Mesenteric fat pad (tissue), 1 donor: ENCODE data around the gene DDX39A. TPM values are rescaled to one million over a fixed set of nuclear protein-coding genes. Genes with fewer than 3 reads are reported as not detected.

Experiments
- DNase-seq: peaks from one replicate; pipeline ENCODE4 v3.0.0-alpha.2; 2020; ENCODE audit warnings: low spot score
- total RNA-seq: library from RNA; stranded (reverse); fragmentation: NEBNext Ultra II Directional; extraction: Animal tissue kit (Norgen Biotek cat#: 25700); gene quantifications from one replicate; pipeline ENCODE4 v1.2.1, GENCODE V29; 2021
- donor health status: DM: yes; HTN: yes; CAD: no.

DDX39A gene
- total RNA-seq, 1 donor from 2014 or later: 53.0 TPM

GRCh38 chr19:14435320-14436050, 16.3 kb upstream of the DDX39A start:
- no peak for DNase-seq

GRCh38 chr19:14434543-14435319, 15.6 kb upstream of the DDX39A start:
- no peak for DNase-seq

DNA sequence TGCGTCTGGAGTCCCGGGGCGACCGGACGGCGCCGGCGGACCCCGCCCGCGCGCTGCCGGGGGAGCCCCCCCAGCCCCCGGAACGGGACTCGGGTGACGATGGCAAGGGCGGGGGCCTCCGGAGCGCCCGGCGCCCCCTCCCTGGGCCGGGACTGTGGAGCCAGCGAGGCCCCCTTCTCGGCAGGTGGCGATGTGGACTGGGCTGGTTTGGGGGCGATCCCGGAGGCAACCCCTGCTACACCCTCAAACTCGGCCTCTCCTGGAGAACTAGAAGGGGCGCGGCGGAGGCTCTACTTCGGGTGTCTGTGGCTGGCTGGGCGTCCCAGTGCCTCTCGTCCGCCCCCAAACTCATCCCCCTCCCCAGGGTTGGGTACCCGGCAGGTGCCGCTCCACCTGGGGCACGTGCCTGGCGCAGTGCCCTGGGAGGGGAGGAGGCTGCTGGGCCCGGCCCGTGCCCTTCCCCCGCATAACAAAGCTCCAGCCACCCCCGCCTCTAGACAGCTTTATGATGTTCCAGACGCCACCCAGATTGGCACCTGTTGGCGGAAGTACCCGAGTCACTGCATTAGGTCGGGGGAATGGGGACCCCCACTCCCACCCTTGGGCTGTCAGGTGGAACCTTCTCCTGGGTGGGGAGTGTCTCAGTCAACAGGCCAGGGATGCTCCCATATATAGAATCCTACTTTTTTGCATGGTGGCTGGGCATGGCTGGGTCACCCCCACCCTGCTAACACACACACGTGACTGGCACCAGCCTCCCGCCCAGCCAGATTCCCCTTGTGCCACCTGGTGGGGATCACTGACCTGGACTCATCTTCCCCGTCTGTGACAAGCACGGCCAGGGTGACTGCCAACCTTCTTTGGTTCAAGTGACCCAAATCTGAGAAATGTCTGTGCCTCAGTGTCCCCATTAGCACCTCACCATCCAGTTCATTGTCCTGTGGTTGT, 14.7 kb upstream of the DDX39A start:
- no peak for DNase-seq

- no peak for DNase-seq
Measured at GRCh38 chr19:14432791-14433553, 13.8 kb upstream of the DDX39A start, which contains the start of gene PKN1. Gene PKN1, plus strand, starts transcription at chr19:14433306. Its CDS starts 216 bp downstream, at chr19:14433522.

GRCh38 chr19:14430712-14431111, 11.6 kb upstream of the DDX39A start:
- no peak for DNase-seq

DNA sequence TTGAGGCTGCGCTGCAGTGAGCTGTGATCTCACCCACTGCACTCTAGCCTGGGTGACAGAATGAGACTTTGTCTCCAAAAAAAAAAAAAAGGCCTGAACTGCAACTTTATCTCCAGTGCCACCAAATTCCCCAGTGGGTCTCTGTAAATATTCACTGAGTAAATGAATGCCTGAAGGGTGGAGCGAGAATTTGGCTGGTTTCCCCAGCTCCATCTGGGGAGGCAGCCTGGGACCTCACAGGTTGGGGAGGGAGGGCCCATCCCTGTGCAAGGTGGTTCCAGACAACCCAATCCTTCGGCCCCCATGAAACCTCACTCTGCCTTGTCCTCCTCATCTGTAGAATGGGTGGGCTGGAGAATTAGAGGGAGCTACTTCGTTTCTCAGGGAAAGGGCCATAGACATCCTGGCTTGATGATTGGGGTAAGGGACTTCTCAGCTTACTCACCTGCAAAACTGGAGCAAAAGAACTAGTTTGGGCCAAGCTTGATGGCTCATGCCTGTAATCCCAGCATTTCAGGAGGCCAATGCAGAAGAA, 9.8 kb upstream of the DDX39A start:
- DNase-seq: no peak

- no peak for DNase-seq
Measured at GRCh38 chr19:14427461-14427860, 8.3 kb upstream of the DDX39A start.

- no peak for DNase-seq
Measured at GRCh38 chr19:14425696-14426138, 6.6 kb upstream of the DDX39A start.

GRCh38 chr19:14418856-14419105, 360 bp downstream of the DDX39A start:
- DNase-seq: peak; percentile 93

- DNase-seq: no peak
Measured at GRCh38 chr19:14416817-14417231, 2.3 kb downstream of the DDX39A start.

DNA sequence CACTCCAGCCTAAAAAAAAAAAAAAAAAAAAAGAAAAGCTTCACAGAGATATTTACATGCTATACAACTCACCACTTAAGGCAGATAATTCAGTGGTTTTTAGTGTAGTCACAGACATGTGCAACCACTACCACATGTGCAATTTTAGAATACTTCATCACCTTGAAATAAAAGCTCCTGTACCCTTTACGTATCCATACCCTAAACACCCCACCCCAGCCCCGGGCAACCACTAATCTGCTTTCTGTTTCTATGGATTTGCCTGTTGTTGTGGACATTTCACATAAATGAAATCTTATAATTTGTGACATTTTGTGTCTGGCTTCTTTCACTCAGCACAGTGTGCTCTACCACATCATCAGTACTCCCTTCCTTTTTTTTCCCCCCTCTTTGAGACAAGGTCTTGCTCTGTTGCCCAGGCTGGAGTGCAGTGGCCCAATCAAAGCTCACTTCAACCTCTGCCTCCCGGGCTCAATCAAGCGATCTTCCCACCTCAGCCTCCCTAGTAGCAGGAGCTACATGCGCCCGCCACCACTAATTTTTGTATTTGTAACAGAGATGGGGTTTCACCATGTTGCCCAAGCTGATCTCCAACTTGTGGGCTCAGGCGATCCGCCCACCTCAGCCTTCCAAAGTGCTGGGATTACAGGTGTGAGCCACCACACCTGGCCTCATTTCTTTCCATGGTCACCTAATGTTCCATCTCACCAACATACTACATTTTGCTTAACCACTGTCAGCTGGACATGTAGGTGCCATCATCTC, 4.0 kb downstream of the DDX39A start:
- no peak for DNase-seq

DNA sequence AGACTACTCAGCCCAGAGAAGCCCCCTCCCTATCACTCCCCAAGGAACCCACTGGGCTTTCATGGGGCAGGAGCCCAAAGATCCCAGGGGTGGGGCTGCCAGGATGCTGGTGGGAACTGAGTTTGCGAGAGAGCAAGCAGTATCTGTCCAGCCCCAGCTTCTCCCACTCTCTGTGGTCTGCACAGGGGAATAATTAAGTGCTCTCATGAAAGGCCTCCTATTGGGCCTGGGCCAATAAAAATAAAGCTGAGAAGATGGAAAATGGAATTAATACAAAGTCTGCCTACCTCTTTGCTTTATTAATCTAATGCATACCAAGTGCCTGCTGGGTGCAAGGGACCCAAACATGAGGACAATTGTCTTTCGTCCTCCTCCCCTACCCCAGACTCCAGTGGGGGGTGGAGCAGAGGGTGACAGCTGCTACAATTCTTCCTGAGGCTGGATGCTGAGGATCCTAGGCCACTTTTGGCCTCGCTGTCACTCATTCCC, 5.4 kb downstream of the DDX39A start:
- no peak for DNase-seq

GRCh38 chr19:14412996-14413692, 6.0 kb downstream of the DDX39A start:
- no peak for DNase-seq

- DNase-seq: no peak
Measured at GRCh38 chr19:14412324-14412995, 6.7 kb downstream of the DDX39A start.

- DNase-seq: no peak
Measured at GRCh38 chr19:14411938-14412245, 7.2 kb downstream of the DDX39A start.

- DNase-seq: no peak
Measured at GRCh38 chr19:14411161-14411937, 7.8 kb downstream of the DDX39A start.

GRCh38 chr19:14410091-14411051, 8.8 kb downstream of the DDX39A start:
- no peak for DNase-seq
